ENCODE measurements around the gene YWHAQ.

DNA sequence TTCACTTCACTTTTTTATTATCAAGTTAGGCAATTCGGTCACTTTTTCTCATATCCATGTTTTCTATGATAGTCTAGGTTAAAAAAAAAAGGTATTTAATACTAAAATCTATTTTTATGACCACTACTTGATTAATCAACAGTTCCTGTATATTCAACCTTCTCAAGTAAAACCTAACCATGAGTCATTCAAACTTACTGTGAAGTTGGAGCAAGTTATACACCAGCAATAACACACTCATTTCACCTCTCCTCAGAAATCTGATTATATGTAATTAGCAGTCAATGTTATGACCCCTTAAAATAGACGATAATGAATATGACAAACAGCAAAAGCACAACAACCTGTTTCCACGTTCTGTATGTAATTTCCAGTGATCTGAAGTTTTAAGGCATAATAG, 40.2 kb downstream of the YWHAQ start:
- no peak for TF ChIP-seq GABPA (IDR thresholded peaks at IDR 0.05 in 1 of 2, conservative IDR thresholded peaks at IDR 0.05 in 1 of 2)
- TF ChIP-seq, protein P1, sequence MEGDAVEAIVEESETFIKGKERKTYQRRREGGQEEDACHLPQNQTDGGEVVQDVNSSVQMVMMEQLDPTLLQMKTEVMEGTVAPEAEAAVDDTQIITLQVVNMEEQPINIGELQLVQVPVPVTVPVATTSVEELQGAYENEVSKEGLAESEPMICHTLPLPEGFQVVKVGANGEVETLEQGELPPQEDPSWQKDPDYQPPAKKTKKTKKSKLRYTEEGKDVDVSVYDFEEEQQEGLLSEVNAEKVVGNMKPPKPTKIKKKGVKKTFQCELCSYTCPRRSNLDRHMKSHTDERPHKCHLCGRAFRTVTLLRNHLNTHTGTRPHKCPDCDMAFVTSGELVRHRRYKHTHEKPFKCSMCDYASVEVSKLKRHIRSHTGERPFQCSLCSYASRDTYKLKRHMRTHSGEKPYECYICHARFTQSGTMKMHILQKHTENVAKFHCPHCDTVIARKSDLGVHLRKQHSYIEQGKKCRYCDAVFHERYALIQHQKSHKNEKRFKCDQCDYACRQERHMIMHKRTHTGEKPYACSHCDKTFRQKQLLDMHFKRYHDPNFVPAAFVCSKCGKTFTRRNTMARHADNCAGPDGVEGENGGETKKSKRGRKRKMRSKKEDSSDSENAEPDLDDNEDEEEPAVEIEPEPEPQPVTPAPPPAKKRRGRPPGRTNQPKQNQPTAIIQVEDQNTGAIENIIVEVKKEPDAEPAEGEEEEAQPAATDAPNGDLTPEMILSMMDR (IDR thresholded peaks at IDR 0.05; ENCODE audit: low read depth, low read length, missing input control): no peak
- TF ChIP-seq TAF1 (conservative IDR thresholded peaks at IDR 0.05): no peak
- TF ChIP-seq SP1 (IDR thresholded peaks at IDR 0.05): no peak
- TF ChIP-seq JUND (IDR thresholded peaks at IDR 0.05): no peak
- TF ChIP-seq, protein P2, sequence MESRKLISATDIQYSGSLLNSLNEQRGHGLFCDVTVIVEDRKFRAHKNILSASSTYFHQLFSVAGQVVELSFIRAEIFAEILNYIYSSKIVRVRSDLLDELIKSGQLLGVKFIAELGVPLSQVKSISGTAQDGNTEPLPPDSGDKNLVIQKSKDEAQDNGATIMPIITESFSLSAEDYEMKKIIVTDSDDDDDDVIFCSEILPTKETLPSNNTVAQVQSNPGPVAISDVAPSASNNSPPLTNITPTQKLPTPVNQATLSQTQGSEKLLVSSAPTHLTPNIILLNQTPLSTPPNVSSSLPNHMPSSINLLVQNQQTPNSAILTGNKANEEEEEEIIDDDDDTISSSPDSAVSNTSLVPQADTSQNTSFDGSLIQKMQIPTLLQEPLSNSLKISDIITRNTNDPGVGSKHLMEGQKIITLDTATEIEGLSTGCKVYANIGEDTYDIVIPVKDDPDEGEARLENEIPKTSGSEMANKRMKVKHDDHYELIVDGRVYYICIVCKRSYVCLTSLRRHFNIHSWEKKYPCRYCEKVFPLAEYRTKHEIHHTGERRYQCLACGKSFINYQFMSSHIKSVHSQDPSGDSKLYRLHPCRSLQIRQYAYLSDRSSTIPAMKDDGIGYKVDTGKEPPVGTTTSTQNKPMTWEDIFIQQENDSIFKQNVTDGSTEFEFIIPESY (IDR thresholded peaks at IDR 0.05): no peak
- TF ChIP-seq, protein P3, sequence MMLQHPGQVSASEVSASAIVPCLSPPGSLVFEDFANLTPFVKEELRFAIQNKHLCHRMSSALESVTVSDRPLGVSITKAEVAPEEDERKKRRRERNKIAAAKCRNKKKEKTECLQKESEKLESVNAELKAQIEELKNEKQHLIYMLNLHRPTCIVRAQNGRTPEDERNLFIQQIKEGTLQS (IDR thresholded peaks at IDR 0.05): no peak
- no peak for TF ChIP-seq FOXA1 (IDR thresholded peaks at IDR 0.05)
- TF ChIP-seq, protein P4, sequence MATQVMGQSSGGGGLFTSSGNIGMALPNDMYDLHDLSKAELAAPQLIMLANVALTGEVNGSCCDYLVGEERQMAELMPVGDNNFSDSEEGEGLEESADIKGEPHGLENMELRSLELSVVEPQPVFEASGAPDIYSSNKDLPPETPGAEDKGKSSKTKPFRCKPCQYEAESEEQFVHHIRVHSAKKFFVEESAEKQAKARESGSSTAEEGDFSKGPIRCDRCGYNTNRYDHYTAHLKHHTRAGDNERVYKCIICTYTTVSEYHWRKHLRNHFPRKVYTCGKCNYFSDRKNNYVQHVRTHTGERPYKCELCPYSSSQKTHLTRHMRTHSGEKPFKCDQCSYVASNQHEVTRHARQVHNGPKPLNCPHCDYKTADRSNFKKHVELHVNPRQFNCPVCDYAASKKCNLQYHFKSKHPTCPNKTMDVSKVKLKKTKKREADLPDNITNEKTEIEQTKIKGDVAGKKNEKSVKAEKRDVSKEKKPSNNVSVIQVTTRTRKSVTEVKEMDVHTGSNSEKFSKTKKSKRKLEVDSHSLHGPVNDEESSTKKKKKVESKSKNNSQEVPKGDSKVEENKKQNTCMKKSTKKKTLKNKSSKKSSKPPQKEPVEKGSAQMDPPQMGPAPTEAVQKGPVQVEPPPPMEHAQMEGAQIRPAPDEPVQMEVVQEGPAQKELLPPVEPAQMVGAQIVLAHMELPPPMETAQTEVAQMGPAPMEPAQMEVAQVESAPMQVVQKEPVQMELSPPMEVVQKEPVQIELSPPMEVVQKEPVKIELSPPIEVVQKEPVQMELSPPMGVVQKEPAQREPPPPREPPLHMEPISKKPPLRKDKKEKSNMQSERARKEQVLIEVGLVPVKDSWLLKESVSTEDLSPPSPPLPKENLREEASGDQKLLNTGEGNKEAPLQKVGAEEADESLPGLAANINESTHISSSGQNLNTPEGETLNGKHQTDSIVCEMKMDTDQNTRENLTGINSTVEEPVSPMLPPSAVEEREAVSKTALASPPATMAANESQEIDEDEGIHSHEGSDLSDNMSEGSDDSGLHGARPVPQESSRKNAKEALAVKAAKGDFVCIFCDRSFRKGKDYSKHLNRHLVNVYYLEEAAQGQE (IDR thresholded peaks at IDR 0.05): no peak
- TF ChIP-seq, protein P5, sequence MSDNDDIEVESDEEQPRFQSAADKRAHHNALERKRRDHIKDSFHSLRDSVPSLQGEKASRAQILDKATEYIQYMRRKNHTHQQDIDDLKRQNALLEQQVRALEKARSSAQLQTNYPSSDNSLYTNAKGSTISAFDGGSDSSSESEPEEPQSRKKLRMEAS (IDR thresholded peaks at IDR 0.05): no peak
- TF ChIP-seq RXRA (IDR thresholded peaks at IDR 0.05): no peak
- TF ChIP-seq YY1 (IDR thresholded peaks at IDR 0.05): no peak
- no peak for TF ChIP-seq NR2F2 (IDR thresholded peaks at IDR 0.05)

Data from liver (tissue), 3 donors.